H4 (cell line): ENCODE measurements around the gene IBA57. TPM values are rescaled to one million over a fixed set of nuclear protein-coding genes. Genes with fewer than 3 reads are reported as not detected.
"Not testable (repeated sequence)": the region's sequence is repeated elsewhere in the genome, so short reads cannot be mapped to it uniquely, and the experiment has no call there.

Experiments
- DNase-seq: peaks from one replicate; pipeline ENCODE4 v3.0.0-alpha.2; 2015; ENCODE audit warnings: low spot score
- total RNA-seq: library from RNA; depleted of rRNA; stranded (reverse); fragments of >200 nt; shearing (Covaris generic); gene quantifications from 2 replicates; pipeline ENCODE4 v1.2.3, GENCODE V29; 2014

IBA57 gene
- total RNA-seq, 1 experiment from 2014 or later, result 0.74 TPM

DNA sequence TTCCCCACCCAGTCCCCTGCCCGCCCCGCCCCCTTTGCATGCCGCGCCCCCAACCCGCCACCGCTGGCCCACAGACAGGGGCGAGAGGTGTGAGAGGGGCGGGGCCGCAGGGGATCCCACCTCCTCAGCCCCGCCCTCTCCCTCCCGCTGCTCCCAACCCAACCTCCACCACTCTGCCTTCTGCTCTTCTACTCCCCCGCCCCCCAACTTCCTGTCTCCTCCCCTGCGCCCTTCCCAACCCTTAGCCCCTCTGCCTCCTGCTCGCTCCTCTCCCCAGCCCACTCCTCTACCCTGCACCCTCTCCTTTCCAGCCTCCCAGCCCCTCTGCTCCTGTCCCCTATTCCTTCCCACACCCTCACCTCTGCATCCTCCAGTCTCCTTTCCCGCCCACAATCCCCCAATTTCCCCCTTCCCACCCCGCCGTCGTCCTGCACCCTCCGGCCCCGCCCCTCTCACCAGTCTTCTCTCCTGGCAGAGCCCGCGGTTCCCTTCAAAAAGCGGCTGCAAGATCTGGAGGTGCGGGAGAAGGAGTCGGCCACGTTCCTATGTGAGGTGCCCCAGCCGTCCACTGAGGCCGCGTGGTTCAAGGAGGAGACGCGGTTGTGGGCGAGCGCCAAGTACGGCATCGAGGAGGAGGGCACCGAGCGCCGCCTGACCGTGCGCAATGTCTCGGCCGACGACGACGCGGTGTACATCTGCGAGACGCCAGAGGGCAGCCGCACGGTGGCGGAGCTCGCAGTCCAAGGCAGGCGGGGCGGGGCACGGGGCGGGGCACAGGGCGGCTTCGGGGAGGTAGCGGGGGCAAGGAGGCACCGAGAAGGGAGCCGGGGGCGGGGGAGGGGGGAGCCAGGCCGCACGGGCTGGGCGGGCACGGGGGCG, 47.6 kb downstream of the IBA57 start:
- DNase-seq, result peak; percentile 86

DNA sequence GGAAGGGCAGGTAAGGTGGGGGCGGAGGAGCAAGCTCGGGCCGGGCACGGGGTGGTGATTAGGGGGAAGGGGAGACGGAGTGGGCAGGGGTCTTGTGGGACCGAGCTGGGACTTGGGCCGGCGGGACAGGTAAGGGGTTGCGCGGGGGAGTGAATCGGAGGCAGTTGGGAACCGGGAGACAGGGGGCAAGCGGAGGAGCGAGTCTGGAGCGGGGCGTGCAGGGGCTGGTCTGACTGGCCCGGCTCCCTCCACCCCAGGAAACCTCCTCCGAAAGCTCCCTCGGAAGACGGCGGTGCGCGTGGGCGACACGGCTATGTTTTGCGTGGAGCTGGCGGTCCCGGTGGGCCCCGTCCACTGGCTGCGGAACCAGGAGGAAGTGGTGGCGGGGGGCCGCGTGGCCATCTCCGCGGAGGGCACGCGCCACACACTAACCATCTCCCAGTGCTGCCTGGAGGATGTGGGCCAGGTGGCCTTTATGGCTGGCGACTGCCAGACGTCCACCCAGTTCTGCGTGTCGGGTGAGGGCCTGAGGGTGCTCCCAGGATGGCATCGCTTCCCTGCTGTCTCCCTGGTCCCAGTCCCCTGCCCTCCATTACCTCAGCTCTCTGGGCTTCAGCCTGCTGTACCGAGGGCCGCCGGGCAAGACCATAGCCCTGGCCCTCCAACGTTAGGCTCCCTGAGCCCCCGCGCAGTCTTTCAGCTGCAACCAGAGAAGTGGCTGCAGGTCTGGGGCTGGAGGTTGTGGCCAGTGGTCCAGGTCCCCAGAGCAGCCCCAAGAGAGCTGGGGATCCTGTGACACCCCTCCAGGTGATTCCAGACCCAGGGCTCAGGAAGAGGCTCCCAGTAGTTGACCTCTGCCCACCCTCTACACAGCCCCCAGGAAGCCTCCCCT, 48.6 kb downstream of the IBA57 start:
- no peak for DNase-seq

DNA sequence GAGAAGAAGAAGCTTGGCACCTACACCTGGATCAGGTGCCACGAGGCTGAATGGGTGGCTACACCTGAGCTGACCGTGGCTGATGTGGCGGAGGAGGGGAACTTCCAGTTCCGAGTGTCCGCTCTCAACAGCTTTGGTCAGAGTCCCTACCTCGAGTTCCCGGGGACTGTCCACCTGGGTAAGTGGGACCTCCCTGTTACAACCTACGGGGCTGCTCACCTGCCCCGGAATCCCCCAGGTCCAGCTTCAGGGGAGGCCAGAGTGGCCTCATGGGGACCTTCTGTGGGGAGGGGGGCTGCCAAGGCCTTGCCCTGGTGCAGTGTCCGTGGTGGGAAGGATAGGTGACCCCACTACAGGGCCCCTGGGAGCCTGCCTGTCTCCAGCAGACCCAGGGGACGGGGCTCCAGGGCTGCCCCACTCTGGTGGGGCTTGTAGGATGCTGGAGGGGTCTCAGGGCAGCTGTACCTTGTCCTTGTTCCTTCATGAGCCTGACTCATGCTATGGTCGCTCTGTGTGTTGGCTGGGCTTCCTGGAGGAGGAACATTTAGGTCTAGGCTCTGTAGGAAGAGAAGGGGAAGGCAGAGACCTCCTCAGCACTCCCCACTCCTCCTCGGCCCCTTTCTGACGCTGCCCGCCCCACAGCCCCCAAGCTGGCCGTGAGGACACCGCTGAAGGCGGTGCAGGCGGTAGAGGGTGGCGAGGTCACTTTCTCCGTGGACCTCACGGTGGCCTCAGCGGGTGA, 49.5 kb downstream of the IBA57 start:
- DNase-seq, result no peak

DNA sequence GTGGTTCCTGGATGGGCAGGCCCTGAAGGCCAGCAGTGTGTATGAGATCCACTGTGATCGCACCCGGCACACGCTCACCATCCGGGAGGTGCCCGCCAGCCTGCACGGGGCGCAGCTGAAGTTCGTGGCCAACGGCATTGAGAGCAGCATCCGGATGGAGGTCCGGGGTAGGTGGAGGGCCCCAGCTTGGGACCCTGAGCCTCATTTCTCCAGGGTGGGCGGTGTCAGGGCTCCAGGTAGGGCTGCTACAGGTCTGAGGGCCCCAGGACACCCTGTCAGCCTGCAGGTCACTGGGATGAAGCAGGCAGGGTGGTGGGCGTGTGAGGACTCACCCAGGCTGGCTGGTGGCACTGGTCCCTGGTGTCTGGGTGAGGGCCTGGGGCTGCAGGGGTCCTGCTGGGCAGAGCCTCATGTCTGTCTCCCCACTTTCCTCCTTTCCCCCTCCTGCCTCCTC, 50.1 kb downstream of the IBA57 start:
- no peak for DNase-seq

DNA sequence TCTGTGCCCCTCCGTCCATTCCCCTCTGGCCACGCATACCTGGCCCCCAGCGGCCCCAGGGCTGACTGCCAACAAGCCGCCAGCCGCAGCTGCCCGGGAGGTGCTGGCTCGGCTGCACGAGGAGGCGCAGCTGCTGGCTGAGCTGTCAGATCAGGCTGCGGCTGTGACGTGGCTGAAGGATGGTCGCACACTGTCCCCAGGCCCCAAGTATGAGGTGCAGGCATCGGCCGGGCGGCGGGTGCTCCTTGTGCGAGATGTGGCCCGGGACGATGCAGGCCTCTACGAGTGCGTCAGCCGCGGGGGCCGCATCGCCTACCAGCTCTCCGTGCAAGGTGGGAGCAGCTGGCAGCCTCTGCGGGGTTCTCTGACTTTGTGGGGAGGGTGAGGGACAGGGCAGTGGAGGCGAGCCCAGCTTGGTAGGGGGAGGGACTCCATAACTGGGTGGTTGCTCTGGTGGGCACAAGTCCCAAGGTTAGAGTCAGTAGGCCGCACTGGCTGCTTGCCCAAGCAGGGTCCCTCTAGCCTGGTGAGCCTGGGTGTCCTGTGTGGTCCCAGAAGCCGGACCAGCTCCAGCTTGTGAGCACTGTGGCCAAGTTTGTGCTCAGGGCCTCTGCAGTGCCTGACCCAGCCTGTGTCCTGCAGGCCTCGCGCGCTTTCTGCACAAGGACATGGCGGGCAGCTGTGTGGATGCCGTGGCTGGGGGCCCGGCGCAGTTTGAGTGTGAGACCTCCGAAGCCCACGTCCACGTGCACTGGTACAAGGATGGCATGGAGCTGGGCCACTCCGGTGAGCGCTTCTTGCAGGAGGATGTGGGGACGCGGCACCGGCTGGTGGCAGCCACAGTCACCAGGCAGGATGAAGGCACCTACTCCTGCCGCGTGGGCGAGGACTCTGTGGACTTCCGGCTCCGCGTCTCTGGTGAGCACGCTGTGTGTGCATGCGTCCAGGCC, 51.0 kb downstream of the IBA57 start:
- DNase-seq, result no peak

DNA sequence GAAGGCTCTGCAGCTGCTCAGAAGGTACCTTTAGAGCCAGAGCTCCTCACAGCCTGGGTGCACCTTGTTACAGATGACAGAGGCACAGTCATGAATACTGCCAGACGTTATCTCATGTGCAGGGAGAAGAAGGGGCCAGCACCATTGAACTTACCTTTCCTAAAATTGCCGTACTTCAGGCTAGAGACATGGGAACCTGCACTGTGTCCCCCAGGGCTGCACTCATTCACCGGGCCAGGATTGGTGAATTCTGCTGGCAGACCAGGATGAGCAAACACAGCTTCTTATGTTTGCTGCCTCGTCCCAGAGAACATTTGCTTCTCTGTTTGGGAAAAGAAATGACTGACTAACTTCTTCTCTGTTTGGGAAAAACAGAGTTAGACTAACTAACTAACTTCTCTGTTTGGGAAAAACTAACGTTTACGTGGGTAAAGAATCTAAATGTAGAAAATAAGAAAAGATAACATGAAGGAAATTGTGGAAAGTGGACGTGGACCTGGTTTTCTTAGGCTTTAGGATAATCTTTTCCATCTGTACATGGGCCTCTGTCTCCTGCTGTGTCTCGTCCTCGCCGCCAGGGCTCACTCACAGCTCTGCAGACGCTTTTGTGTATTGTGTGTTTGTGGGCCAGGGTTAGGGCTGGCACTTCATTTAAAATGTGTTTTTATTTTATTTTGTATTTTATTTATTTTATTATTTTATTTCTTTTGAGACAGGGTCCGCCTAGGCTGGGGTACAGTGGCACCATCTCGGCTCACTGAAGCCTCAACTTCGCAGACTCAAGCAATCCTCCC, 52.1 kb downstream of the IBA57 start:
- DNase-seq, result no peak

DNA sequence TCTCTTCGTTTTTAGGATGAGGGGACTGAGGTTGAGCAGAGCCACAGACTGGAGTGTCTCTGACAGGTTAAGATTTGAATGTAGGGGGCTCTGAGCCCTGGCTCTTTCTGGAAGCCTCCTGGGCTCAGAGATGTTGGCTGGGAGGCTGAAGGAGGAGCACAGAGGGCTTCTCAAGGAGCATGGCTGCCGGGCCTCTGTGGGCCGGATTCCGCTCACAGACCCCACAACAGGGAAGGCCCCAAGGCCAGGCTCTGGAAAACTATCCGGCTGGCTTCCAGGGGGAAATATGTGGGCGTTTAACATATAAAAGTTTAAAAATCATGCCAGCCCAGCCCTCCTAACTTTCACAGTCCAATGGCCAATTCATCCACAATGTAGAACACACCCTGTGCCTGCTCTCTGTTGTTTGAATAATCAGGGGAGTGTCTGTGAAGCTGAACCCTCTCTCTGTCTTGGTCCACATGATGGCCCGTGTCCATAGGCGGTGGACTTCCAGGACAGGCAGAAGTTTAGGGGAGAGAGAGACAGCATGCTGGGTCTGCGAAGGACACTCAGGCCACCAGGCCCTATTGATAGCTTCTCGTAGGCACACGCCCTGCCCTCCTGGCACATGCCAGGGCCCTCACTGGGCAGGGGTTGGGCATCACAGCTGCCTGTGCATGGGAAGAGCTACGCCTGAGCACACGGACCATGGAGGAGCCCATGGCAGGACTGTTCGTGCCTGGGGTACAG, 53.1 kb downstream of the IBA57 start:
- DNase-seq, result no peak

DNA sequence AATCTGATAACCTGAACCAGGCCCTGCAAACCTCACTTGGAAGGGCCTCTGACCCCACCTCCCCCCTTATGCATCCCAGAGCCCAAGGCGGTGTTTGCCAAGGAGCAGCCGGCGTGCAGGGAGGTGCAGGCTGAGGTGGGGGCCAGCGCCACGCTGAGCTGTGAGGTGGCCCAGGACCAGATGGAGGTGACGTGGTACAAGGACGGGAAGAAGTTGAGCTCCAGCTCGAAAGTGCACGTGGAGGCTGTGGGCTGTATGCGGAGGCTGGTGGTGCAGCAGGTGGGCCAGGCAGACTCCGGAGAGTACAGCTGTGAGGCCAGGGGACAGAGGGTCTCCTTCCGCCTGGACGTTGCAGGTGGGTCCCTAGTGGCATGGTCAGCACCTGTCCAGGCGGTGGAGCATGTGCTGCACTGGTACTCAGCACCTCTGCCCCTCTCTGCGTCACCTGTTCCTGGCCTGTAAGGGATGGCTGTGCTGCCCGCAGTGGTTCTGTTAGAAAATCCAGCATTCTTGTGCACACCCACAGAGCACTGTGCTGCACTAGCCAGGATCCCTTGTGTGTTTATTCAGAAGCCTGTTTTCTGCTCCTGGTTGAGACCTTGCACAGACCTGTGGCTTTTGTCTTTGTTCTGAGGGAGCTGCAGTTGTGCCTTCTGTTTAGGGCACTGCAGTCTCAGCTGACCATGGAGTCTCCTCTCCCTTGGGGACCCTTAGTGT, 53.8 kb downstream of the IBA57 start:
- DNase-seq, result no peak

DNA sequence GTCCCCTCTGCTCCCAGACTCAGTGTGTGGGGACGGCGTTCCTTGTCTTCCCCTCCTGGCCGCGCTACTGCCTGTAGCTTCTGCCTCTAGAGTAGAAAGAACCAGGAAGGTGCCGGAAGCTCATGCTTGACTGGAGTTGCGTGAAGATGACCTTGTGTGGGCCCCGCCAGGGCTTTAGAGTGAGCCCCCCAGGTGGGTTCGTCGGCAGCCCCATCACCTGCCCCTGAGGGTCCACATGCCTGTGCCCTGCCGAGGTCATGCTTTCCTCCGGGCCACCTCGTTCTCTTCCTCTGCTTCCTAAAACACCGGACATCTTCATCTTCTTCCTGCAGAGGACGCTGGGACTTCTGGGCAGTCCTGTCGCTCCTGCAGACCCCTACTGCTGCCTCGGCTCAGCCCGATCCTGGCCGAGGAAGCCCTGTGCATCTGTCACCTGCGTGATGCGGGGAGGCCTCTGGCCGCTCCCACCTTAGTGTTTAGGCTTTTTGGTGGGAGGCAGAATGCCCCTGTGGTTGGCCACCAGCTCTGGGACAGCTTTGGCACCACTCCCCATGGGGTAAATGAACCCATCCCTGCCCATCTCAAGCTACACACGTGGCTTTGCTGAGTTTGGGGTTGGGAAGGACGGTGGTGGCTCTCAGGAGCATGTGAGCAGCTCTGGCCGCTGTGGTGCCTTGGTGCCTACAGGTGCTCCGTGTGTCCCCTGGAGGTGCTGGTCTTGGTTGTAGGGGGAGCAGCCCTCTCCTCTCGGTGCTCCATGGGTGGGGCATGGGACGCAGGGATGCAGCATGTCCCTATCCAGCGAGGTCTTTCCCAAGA, 54.6 kb downstream of the IBA57 start:
- DNase-seq, result no peak

DNA sequence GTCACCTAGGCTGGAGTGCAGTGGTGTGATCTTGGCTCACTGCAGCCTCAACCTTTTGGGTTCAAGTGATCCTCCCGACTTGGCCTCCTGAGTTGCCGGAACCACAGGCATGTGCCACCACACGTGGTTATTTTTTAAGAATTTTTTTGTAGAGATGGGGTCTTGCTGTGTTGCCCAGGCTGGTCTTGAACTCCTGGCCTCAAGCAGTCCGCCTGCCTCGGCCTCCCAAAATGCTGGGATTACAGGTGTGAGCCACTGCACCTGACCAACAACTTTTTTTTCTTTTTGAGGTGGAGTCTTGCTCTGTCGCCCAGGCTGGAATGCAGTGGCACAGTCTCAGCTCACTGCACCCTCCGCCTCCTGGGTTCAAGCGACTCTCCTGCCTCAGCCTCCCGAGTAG, 55.5 kb downstream of the IBA57 start:
- DNase-seq, result not testable (repeated sequence)

DNA sequence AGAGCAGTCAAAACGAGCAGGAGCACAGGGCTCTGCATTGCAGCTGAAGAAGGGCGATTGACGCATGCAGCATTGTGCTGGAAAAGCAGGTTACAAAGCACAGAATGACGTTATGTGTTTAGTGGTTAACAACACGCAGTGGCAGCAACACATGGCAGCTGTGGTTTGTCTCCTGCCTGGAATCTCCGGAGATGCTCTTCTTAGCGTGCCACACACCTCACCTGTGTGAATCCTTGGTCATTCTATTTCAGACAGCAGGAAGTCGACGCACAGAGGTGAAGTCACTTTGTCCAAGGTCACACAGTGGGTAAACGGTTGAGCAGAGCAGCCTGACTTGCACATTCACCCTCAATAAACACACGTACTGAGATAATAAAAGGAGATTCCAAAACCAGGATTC, 56.9 kb downstream of the IBA57 start:
- no peak for DNase-seq

DNA sequence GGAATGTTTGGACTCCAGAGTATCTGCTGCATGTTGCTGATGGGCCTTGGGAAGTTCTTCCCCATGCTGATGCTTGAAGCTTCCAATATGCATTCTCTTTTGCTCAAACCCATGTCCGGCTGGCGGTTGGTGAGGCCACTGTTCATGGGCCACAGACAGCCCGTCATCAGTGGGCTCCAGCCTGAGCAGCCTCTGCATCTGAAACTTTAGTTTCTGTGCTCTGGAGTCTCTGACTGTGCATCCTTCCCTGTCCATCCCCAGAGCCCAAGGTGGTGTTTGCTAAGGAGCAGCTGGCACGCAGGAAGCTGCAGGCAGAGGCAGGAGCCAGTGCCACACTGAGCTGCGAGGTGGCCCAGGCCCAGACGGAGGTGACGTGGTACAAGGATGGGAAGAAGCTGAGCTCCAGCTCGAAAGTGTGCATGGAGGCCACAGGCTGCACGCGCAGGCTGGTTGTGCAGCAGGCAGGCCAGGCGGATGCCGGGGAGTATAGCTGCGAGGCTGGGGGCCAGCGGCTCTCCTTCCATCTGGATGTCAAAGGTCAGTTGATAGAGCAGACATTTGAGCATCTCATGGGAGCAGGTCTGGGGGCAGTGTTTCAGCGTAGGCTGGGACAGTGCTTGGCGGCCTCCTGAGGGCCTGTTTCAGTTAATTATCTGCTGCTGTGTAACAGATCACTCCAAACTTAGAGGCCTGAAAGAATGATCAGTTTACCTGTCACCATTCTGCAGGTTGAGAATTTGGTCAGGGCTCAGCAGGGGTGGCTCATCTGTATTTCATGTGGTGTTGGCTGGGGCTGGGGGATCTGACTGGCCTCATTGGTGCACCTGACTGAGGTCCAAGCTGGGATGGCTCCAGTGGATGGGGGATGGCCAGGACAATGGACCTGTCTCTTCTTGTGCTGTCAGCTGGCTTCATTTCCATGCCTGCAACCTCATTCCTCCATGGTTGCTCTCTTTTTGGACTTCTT, 58.9 kb downstream of the IBA57 start:
- no peak for DNase-seq

DNA sequence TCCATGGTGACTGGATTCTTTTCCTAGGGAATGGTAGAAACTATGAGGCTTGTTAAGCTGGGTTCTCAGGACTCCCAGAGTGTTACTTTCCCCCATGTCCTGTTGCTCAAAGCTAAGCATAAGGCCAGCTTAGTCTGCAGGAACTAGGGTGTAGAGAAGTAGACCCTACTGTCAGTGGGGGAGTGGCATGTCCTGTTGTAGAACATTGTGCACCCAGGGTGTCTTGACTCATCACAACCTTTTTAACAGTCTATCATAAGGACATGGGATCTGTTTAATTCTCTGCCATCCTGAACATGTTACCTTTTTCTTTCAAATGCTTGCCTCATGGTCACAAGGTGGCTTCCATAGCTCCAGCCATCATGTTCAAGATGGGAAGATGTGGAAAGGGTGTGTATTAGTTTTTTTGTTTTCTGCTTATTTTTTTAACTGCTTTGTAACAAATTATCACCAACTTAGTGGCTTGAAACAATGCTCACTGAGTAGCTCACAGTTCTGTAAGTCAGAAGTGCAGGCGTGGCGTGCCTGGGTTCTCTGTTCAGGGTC, 59.6 kb downstream of the IBA57 start:
- no peak for DNase-seq

DNA sequence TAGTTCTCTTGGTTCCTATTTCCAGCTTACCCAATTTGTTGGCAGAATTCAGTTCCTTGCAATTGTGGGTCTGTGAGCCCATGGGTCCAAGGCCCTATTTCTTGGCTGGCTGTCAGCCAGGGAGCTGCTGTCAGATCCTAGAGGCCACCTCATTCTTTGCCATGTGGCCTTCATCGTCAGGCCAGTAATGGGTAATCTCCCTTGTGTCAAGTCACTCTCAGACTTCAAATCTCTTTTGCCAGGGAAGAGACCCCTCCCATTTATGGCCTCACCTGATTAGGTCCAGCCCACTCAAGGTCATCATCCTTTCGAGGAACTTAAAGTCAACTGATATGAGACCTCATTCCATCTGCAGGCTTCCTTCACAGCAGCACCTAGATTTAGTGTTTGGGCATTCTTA, 60.1 kb downstream of the IBA57 start:
- no peak for DNase-seq

DNA sequence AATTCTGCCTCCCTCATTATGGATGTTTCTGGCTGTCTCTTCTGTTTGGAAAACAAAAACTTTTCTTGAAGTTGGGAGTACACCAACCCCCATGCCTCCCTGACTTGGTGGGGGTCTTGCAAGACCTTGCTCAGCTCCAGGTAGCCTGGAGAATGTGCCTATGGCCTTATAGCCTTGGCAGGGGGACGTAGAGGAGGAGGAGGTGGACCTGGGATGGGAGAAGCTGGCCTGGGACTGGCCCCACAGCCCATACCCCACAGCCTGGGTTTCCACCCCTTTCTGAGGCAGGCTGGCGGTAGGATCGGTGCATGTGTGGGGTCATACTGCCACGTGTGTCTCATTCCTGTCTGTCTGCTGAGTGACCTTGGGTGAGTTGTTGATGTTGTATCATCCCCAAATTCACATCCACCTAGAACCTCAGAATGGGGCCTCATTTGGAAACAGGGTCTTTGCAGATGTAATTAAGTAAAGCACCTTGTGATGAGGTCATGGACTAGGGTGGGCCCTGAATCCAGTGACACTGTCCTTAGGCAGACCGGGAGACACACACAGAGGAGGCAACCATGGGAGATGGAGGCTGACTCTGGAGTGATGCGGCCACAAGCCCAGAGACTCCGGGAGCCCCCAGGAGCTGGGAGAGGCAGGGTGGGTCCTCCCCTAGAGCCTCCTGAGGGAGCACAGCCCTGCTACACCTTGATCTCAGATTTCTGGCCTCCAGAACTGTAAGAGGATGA, 60.7 kb downstream of the IBA57 start:
- no peak for DNase-seq
